ENCODE measurements around the gene GPSM1.
"Not testable (repeated sequence)": the region's sequence is repeated elsewhere in the genome, so short reads cannot be mapped to it uniquely, and the experiment has no call there.

GRCh38 chr9:136319244-136319643 is 8.1 kb upstream of the GPSM1 start:
- TF ChIP-seq EZH2 (IDR thresholded peaks at IDR 0.05); TCF7L2 (IDR thresholded peaks at IDR 0.05; ENCODE audit: borderline replicate concordance, extremely low read depth, insufficient read depth, insufficient read length); POLR2A (IDR thresholded peaks at IDR 0.05; ENCODE audit: borderline replicate concordance, extremely low read depth, insufficient read depth, insufficient read length); CTCF (IDR thresholded peaks at IDR 0.05 in 2 of 3, conservative IDR thresholded peaks at IDR 0.05 in 1 of 3; ENCODE audit: borderline replicate concordance in 1 of 3, insufficient read depth in 1 of 3, low read depth in 2 of 3, low read length in 2 of 3); JUND (IDR thresholded peaks at IDR 0.05); EGR1 (IDR thresholded peaks at IDR 0.05; ENCODE audit: low read depth); CEBPB (IDR thresholded peaks at IDR 0.05; ENCODE audit: low read depth); MAX (IDR thresholded peaks at IDR 0.05); RAD21 (IDR thresholded peaks at IDR 0.05; ENCODE audit: low read depth); ZBTB33 (IDR thresholded peaks at IDR 0.05; ENCODE audit: extremely low read depth, insufficient replicate concordance, low read length); SP1 (IDR thresholded peaks at IDR 0.05; ENCODE audit: low read depth): not testable (repeated sequence)
- TF ChIP-seq, protein P1, sequence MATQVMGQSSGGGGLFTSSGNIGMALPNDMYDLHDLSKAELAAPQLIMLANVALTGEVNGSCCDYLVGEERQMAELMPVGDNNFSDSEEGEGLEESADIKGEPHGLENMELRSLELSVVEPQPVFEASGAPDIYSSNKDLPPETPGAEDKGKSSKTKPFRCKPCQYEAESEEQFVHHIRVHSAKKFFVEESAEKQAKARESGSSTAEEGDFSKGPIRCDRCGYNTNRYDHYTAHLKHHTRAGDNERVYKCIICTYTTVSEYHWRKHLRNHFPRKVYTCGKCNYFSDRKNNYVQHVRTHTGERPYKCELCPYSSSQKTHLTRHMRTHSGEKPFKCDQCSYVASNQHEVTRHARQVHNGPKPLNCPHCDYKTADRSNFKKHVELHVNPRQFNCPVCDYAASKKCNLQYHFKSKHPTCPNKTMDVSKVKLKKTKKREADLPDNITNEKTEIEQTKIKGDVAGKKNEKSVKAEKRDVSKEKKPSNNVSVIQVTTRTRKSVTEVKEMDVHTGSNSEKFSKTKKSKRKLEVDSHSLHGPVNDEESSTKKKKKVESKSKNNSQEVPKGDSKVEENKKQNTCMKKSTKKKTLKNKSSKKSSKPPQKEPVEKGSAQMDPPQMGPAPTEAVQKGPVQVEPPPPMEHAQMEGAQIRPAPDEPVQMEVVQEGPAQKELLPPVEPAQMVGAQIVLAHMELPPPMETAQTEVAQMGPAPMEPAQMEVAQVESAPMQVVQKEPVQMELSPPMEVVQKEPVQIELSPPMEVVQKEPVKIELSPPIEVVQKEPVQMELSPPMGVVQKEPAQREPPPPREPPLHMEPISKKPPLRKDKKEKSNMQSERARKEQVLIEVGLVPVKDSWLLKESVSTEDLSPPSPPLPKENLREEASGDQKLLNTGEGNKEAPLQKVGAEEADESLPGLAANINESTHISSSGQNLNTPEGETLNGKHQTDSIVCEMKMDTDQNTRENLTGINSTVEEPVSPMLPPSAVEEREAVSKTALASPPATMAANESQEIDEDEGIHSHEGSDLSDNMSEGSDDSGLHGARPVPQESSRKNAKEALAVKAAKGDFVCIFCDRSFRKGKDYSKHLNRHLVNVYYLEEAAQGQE (IDR thresholded peaks at IDR 0.05; ENCODE audit: low read depth), result not testable (repeated sequence)

All from HCT116 (cell line).